GM21825 (cell line): ENCODE measurements around the gene NPR3.

Experiments
- ATAC-seq: cut with Tn5 transposase; IDR thresholded peaks from one replicate; pipeline ENCODE4 v1.9.1; 2021; ENCODE audit warnings: mild to moderate bottlenecking, moderate library complexity; ENCODE audit not compliant: unreplicated experiment

Gene NPR3

DNA sequence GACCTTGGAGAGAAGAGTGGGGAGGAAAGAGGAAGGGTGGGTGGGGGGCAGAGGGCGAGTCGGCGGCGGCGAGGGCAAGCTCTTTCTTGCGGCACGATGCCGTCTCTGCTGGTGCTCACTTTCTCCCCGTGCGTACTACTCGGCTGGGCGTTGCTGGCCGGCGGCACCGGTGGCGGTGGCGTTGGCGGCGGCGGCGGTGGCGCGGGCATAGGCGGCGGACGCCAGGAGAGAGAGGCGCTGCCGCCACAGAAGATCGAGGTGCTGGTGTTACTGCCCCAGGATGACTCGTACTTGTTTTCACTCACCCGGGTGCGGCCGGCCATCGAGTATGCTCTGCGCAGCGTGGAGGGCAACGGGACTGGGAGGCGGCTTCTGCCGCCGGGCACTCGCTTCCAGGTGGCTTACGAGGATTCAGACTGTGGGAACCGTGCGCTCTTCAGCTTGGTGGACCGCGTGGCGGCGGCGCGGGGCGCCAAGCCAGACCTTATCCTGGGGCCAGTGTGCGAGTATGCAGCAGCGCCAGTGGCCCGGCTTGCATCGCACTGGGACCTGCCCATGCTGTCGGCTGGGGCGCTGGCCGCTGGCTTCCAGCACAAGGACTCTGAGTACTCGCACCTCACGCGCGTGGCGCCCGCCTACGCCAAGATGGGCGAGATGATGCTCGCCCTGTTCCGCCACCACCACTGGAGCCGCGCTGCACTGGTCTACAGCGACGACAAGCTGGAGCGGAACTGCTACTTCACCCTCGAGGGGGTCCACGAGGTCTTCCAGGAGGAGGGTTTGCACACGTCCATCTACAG, 760 bp downstream of the NPR3 start:
- no peak for ATAC-seq

DNA sequence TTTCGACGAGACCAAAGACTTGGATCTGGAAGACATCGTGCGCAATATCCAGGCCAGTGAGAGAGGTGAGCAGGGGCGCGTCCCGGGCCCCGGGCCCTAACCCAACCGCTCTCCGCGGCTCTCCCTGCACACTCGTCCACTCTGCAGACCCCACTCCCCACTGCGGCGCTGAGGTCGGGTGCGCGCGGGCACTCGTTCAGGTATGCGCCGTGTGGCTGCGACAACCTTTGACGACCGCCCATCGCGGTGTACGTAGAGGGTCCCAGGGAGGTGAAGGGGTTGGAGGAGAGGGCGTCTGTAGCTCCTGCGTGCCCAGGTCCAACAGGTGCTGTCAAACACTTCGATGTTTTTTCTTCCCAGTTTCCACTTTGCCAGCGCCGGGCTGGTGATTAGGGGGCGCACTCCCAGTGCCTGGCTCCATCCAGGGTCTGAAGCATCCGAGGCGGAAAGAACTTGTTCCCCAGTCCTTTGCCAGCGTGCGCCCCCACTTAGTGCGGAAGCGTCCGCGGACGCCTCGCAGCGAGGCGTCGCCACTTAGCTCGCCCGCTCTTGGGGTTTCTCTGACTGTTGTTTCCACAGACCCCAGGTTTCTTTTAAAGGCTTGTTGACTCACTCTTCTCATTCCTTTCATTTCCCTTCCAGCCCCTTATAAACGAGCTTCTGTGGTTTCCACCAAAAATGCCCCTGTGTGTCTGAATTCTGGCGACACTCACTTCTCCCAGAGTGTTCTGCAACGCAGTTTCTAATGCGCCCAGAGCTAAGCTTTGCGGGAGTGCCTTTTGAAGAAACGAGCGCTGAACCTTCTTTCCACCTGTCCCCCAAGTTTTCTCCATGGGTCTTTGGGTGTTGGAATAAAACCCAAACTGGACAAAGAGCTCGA, 1.6 kb downstream of the NPR3 start:
- ATAC-seq: no peak

DNA sequence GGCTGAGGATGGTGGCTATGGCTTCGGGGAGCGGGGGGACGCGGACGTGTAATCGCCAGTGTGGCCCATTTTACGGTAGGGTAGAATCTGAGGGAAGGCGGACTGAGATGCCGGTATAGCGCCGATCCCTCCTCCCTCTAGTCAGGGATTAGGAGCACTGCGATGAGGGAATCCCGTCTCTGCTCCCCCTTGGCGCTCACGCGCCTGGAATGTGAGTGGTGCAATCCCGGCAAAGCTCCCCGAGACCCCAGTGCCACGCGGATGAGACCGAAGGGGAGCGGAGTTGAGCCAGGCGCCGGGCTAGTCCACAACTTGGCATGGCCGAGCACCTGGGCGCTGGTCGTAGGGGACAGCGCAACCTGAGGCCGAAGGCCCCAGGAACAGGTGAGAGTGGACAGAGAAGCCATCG, 2.2 kb downstream of the NPR3 start:
- ATAC-seq: no peak

DNA sequence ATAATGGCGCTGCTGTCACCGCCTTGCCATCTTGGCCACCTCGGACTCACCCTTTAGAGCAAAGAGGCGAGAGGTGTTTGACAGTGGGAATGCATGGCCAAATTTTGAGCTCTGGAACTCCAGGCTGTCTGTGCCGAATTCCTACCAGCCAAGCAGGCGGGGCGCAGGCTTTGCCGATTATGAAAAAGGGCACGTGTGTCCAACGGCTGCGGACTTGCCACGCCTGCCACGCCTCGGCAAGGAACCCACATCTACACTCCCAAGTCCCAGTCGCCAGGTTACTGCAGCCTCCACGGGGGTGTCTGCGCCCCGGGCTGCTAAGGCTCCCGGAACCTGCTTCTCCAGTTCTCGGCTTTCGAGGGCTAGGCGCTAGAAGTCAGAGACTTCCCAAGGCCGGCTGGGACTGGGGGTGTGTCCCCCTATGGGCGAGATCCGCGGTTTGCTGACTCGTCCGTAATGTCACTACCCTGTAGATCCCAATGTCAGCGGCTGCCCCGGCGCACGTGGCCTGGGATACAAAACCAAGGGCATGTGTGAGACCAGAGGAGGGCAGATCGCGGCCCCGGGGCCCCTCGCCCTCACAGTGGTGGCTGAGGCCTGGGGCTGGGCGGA, 2.8 kb downstream of the NPR3 start:
- ATAC-seq: no peak

DNA sequence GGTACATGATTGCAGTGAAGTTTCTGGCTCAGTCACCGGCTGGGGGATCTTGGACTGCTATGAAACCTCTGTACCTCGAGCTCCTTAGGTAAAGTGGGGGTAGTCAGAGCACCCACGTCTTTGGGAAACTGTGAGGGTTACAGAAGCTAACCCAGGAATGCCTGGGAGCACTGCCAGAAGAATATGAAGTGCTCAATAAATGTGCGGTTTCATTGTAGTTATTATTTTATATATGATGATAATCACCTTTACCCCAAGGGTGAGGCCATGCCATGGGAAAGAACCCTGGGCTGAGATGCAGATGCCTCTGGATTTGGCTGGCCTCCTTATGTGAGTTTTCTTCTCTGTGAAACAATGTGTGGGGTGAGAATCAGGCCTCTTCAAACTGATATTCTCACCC, 3.7 kb downstream of the NPR3 start:
- no peak for ATAC-seq

DNA sequence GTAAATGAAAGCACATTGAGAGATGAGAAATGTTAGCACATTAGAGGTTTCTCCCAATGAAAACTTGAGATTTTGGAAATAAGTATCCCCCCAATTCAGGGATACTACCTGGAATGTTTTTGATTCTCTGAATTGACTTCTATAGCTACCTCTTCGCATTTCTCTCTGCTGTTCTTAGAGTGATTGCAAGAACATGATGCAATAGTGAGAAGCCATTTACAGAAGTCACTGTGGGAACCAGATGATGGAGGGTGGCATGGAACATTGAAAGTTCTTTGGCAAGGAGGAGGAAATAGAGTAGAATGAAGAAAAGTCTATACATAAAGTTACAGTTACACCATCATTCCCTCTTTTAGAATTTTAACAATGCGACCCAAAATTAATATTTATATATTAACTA, 9.2 kb downstream of the NPR3 start:
- ATAC-seq: no peak

DNA sequence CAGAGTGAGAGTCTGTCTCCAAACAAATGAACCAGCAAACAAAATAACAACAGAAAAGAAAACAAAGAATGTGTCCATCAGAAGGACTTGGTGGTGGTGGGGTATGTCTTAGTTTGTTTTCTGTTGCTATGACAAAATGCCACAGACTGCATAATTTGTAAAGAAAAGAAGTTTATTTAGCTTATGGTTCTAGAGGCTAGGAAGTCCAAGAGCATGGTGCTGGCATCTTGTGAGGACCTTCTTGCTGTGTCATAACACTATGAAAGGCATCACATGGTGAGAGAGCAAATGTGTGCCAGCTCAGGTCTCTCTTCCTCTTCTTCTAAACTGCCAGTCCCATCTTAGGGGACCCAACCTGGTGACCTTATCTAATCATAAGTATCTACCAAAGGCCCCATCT, 10.5 kb downstream of the NPR3 start:
- no peak for ATAC-seq

DNA sequence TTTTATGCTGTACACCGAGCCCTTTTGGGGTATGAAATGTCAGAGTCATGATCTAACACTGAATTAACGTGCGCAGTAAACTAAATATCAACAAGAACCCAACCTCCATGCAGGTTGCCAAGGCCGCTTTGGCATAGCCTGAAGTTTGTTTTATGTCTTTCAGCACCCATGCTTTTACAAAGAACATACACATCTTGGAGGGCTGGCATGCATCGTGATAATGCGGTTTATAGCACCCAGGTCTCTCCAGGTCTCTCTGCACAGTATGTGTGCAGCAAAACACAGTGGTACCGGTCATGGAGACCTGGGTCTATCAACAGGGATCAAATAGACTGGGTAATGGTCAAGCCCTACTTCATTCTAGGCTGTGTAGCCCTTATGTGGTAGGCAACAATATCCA, 11.8 kb downstream of the NPR3 start:
- ATAC-seq: no peak

DNA sequence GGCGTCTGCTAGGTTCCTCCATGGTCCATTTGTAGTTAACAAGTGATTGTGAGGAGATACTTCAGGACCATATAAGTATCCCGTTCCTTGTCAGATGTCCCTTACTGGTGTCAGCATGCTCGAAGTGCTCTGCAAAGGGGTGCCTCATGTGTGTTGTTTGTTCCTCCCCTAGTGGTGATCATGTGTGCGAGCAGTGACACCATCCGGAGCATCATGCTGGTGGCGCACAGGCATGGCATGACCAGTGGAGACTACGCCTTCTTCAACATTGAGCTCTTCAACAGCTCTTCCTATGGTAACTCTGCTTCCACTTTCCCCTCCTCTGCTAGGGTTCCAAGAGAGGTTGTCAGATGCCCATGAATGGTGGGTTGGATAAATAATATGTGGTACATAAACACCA, 13.4 kb downstream of the NPR3 start:
- no peak for ATAC-seq

DNA sequence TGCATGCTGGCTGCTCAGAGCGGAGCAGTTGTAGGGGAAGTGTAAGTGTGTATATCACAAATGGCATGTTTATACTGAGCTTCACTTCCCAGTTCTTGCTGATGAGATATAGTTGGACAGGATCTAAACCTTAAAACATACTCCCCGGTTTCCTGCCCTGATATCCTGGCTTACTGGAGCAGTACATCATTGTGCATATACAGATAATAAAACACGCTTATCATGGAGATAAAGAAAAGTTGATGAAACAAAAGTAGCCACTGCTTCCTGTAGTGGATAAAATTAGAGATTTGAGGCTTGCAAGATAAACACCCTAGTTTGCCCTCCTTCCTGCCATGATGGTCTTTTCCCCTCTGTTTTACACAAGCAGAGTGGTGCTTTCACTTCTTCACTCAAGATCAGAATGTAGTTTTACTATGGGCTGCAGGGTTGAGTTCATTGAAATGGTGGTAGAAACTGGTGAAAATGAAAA, 15.0 kb downstream of the NPR3 start:
- ATAC-seq: no peak

DNA sequence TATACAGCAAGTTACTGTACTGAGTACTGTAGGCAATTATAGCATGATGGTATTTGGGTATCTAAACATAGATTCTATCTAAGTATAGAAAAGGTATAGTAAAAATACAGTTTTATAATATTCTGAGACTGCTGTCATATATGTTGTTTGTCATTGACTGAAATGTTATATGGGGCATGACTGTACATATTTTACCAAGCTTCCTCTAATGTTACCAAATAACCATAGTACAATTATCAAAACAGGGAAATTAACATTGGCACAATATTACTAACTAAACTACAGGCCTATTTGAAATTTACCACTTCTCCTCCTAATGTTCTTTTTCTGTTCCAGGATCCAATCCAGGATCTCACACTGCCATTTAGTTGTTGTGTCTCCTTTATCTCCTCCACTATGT, 18.5 kb downstream of the NPR3 start:
- ATAC-seq: no peak

DNA sequence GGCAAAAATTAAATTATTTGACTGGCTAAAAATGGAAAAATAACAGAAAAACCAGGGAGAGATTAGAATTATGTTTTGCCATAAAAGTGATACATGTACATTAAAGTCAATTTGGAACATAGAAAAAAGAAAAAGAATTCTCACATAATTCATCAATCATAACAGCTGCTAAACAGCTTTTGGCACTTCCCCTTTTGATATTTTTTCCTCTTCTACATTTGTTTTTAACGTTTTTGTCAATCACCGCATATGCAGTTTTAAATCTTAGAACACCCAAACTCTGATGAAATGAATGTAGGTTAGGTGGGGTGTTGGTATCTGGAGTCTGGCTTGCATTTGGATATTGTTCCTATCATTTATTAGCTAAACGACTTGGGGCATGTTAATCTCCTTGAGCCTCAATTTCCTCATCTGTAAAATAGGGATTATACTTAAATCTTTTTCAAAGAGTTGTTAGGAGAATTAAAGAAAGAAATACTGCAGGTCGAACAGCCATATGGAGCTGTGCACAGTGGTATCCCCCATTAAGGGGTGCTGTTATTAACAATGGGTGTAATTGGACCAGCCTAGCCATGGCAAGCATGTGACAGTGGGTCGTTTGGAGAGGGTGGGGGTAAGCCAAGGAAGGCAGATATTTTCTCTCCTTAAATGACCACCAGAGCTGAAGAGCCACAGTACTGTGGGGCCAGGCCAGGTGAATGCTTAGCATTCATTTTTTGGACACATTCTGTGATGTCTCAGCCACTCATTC, 22.6 kb downstream of the NPR3 start:
- no peak for ATAC-seq

DNA sequence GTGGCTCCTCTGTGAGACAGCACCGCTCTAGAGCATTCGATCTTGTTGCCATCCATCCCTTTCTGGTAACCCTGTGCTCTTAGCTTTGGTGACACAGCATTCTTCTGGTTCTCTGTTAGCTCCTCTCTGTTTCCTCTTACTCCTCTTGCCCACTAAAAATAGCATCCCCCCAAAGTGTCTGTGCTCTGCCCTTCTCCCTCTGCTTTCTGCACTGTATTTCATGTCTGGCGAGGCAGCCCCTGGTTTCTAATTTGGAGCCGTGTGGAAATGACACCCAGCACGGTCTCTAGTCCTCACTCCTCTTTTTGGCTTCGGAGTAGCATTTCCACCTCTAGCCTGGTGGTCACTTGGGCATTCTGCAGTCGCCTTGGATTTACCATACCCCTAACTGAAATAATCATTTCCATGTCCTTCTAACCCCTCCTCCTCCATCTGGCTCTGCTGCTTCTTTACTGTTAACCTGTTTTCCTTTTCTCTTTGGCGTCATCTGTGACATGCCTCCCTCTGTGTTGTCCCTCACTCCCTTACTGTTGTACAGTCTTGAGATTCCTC, 23.8 kb downstream of the NPR3 start:
- no peak for ATAC-seq

DNA sequence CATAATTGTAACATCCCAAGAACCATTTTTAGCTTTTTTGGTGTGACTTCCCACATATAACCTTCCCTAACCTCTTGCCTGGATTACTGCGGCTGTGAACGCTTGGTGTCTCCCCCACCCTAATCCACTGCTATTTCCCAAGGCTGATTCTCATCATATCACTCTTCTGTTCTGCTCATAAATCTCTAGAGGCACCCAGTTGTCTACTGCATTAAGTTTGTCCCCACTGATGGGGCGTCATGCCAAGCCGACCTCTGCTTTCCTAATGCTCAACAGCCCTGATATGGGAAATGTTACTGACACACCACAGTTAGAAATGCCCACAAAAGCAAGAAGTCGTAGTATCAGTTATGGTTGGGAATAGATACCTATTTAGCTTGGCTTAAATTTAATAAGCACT, 24.4 kb downstream of the NPR3 start:
- ATAC-seq: no peak

DNA sequence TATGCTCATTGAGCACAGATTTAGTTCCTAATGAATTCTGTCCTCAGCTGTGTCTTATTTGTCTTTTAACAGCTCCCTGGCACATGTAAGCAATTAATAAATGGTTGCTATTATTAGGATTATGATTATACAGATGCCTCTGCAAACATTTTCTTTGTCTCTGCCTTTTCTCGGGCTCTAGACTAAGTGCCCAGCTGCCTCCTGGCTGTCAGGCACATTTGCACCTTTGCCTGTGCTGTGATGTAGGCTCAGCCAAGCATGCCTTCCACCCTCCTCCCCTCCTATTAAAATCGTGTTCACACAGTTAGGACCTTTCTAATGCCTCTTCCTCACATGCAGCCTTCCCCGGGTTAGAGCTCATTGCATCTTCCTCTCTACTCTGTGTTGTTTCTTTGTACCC, 25.7 kb downstream of the NPR3 start:
- ATAC-seq: no peak

DNA sequence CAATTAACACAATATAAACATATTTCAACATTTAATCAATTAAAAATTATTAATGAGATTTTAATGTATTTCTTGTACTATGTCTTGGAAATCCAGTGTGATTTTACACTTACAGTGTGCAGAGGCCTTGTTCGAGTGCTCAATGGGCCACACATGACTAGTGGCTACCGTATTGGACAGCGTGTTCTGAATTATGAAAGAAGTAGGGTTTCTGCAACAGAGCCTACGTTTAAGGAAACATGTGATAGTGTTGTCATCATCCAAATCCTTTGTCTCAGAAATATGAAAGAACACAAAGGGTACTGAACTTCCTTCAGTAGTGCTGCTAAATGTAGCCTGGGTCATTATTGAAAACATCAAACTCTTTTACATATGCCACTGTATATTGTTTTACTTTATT, 29.5 kb downstream of the NPR3 start:
- no peak for ATAC-seq

DNA sequence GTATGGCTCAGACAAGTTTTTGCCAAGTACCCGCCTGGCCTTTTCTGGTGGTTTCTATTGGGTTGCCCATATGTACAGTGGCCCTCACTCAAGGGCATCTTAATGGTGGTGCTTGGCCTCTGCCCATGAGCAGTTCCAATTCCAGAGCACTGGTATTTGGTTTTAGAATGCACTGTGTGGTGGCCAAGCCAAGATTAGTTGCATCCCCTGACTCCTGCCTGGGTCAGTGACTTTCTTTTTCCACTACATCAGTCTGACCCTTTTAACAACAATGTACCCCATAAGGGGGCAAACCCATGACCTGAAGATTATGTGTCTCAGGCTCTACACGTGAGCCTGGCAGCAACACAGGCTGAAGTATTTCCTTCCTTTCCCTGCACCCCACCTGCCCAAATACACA, 34.2 kb downstream of the NPR3 start:
- no peak for ATAC-seq

DNA sequence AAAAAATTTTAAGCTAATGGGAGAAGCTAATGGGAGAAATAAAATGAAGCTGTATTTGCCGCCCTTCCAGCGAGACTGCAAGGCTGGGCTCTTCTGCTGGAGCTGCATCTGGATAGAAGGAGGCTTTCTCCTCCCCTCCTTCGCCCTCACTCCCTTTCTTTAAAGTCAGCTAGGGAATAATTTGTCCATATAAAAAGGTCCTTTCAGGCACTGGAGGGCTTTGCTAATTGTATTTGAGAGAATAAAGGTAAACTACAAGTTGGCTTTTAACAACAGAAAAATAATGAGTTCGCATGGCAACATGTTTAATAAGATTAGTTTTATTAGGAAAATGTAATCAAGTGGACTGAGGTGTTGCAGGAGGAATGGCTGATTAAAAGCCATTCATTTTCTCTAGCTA, 41.3 kb downstream of the NPR3 start:
- ATAC-seq: no peak

DNA sequence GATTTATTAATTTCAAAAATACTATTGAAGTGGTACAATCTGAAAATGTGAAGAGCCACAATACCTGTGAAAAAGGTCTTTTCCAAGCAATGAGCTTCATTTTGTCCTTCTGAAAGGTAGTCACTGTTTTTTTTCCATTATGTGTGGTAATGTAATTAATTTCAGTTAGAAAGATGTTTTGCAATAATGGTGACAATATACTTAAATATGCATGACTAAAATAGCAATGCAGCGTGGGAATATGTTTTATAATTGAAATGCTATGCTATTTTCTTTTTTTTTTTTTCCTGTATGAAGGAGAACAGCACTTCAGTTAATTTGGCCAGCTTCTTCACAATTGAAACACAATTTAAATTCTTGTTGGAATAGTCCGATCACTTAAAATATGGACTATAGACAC, 41.9 kb downstream of the NPR3 start:
- no peak for ATAC-seq

DNA sequence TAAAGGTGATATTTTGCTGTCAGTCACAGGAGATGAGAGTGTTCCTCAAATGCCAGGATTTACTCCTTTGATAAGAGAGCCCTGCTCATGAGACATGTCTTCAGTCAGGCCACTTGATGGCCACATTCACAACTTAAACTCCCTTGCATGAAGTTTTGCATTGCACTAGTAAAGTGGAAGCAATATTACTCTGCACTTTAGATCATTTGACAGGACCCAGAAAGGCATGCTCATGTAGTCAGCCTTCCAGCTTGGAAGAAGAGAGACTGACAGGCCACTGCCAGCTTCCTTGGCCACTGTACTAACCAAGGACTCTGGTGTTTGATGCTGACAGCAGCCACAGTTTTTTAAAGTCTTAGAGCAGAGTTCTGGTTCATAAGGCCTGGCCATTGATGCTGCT, 42.6 kb downstream of the NPR3 start:
- ATAC-seq: no peak

DNA sequence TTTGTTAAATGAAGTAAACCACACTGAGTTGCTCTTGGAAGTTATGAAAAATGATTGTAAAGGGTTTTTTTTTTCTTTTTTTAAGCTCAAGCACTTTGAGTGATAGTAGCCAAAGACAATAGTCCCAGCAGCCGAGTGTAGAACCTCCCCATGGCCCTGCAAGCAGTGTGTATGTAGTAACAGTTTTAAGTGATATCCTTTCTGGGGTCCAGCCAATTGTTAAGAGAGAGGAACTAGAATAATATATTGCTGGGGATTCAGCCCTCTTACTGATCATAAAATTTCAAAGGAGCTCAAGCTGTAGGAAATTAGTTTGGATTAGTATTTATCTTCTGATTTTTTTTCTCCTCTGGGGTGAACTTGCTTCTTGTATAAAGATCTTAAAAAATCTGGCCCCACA, 43.2 kb downstream of the NPR3 start:
- ATAC-seq: no peak
